PFSK-1 (cell line): Measurements from ENCODE around the gene ADAMTS17.

Source experiments
- FOXP2 ChIP-seq: optimal IDR thresholded peaks from 2 replicates; pipeline ENCODE3; 2011; ENCODE audit warnings: borderline replicate concordance, control low read depth, inconsistent platforms; ENCODE audit not compliant: insufficient read depth; ENCODE audit errors: extremely low read length, extremely low read depth
- POLR2AphosphoS5 ChIP-seq: IDR thresholded peaks from 2 replicates; pipeline ENCODE4 v1.6.1; 2012; ENCODE audit warnings: low read depth, mild to moderate bottlenecking, control low read depth, low read length, moderate library complexity
- REST ChIP-seq, 2 experiments: IDR thresholded peaks; 2 replicates each; pipeline versions ENCODE4 v1.6.1 to v1.8.0; 2011 to 2012; ENCODE audit warnings: low read depth in 2 of 2, low read length in 2 of 2, control low read depth in 1 of 2, inconsistent platforms in 1 of 2, mild to moderate bottlenecking in 1 of 2, moderate library complexity in 1 of 2; ENCODE audit not compliant: insufficient read depth in 1 of 2
- SIN3A ChIP-seq: IDR thresholded peaks from 2 replicates; pipeline ENCODE4 v1.6.1; 2012; ENCODE audit warnings: mild to moderate bottlenecking, low read length, moderate library complexity, borderline replicate concordance; ENCODE audit not compliant: insufficient read depth
- TAF1 ChIP-seq: IDR thresholded peaks from 2 replicates; pipeline ENCODE4 v1.6.1; 2012; ENCODE audit warnings: low read length, control low read depth, borderline replicate concordance; ENCODE audit not compliant: insufficient read depth

The ADAMTS17 gene

GRCh38 chr15:99993681-99994131 lies 348.1 kb downstream of the ADAMTS17 start:
- no peak for TF ChIP-seq POLR2AphosphoS5
- TF ChIP-seq FOXP2, result no peak
- no peak for TF ChIP-seq REST (IDR thresholded peaks at IDR 0.05; ENCODE audit: insufficient read depth in 1 of 2, low read depth in 2 of 2, low read length in 2 of 2)
- no peak for TF ChIP-seq SIN3A
- no peak for TF ChIP-seq TAF1

GRCh38 chr15:99993262-99993661 lies 348.5 kb downstream of the ADAMTS17 start:
- TF ChIP-seq SIN3A (no peak), FOXP2 (no peak), TAF1 (no peak), POLR2AphosphoS5 (no peak), REST (IDR thresholded peaks at IDR 0.05; ENCODE audit: insufficient read depth in 1 of 2, low read depth in 2 of 2, low read length in 2 of 2) (no peak)

- no peak for TF ChIP-seq SIN3A
- TF ChIP-seq FOXP2, result no peak
- TF ChIP-seq POLR2AphosphoS5, result no peak
- TF ChIP-seq TAF1, result no peak
Measured at GRCh38 chr15:99992611-99993231, 349.1 kb downstream of the ADAMTS17 start.

GRCh38 chr15:99989095-99989494 lies 352.7 kb downstream of the ADAMTS17 start:
- TF ChIP-seq TAF1 (no peak), REST (IDR thresholded peaks at IDR 0.05; ENCODE audit: insufficient read depth in 1 of 2, low read depth in 2 of 2, low read length in 2 of 2) (no peak), POLR2AphosphoS5 (no peak), FOXP2 (no peak)

GRCh38 chr15:99987701-99988100 lies 354.1 kb downstream of the ADAMTS17 start:
- no peak for TF ChIP-seq REST (IDR thresholded peaks at IDR 0.05; ENCODE audit: insufficient read depth in 1 of 2, low read depth in 2 of 2, low read length in 2 of 2)
- TF ChIP-seq POLR2AphosphoS5, result no peak
- no peak for TF ChIP-seq TAF1
- TF ChIP-seq FOXP2, result no peak
- no peak for TF ChIP-seq SIN3A
